HepG2 (cell line): ENCODE results near the gene EPN3. TPM values are rescaled to one million over a fixed set of nuclear protein-coding genes. Genes with fewer than 3 reads are reported as not detected.

Experiments
- ATF1 ChIP-seq: IDR thresholded peaks from 2 replicates; pipeline ENCODE4 v1.6.1; 2016; ENCODE audit warnings: mild to moderate bottlenecking, control low read depth
- HNRNPL ChIP-seq: fragments of 200-400 bp; formaldehyde crosslinking; IDR thresholded peaks from 2 replicates; pipeline ENCODE4 v1.6.1; 2017; ENCODE audit warnings: mild to moderate bottlenecking, low read depth, low read length
- IRF1 ChIP-seq: sonication (generic); formaldehyde crosslinking; IDR thresholded peaks from 2 replicates; pipeline ENCODE4 v1.4.0; 2020; ENCODE audit warnings: low read depth, mild to moderate bottlenecking, missing genetic modification reagents
- KIAA2018 ChIP-seq: sonication (generic); formaldehyde crosslinking; IDR thresholded peaks from 2 replicates; pipeline ENCODE4 v1.5.0; 2020; ENCODE audit warnings: mild to moderate bottlenecking, missing genetic modification reagents, borderline replicate concordance
- PITX1 ChIP-seq: sonication (generic); formaldehyde crosslinking; IDR thresholded peaks from 2 replicates; pipeline ENCODE4 v1.5.1; 2020; ENCODE audit warnings: mild to moderate bottlenecking, missing genetic modification reagents
- RCOR2 ChIP-seq: IDR thresholded peaks from 2 replicates; pipeline ENCODE4 v1.6.1; 2016; ENCODE audit warnings: missing biosample characterization, missing genetic modification reagents
- SALL2 ChIP-seq: sonication (generic); formaldehyde crosslinking; IDR thresholded peaks from 2 replicates; pipeline ENCODE4 v1.8.1; 2023; ENCODE audit warnings: mild to moderate bottlenecking, missing genetic modification reagents, inconsistent platforms
- SPEN ChIP-seq: sonication (generic); formaldehyde crosslinking; IDR thresholded peaks from 2 replicates; pipeline ENCODE4 v1.5.1; 2020; ENCODE audit warnings: low read depth, mild to moderate bottlenecking, missing genetic modification reagents
- ZBTB7B ChIP-seq: sonication (generic); formaldehyde crosslinking; IDR thresholded peaks from 2 replicates; pipeline ENCODE4 v1.4.0; 2020; ENCODE audit warnings: missing genetic modification reagents
- ZNF275 ChIP-seq: sonication (generic); formaldehyde crosslinking; IDR thresholded peaks from 2 replicates; pipeline ENCODE4 v1.8.0; 2022; ENCODE audit warnings: missing genetic modification reagents, mild to moderate bottlenecking, inconsistent platforms, borderline replicate concordance
- ZNF546 ChIP-seq: sonication (generic); formaldehyde crosslinking; conservative IDR thresholded peaks from 2 replicates; pipeline ENCODE4 v1.8.1; 2023; ENCODE audit warnings: mild to moderate bottlenecking, missing genetic modification reagents
- ZNF564 ChIP-seq: sonication (generic); formaldehyde crosslinking; IDR thresholded peaks from 2 replicates; pipeline ENCODE4 v1.8.1; 2023; ENCODE audit warnings: mild to moderate bottlenecking, missing genetic modification reagents
- ZNF777 ChIP-seq: sonication (generic); formaldehyde crosslinking; IDR thresholded peaks from 2 replicates; pipeline ENCODE4 v1.4.0; 2020; ENCODE audit warnings: missing genetic modification reagents
- ZNF784 ChIP-seq: sonication (generic); formaldehyde crosslinking; IDR thresholded peaks from 2 replicates; pipeline ENCODE4 v1.5.1; 2020; ENCODE audit warnings: missing genetic modification reagents, mild to moderate bottlenecking, borderline replicate concordance
- polyA plus RNA-seq, 8 experiments: library from polyadenylated mRNA; depleted of rRNA in 3 of 8; stranded (reverse) in 7 of 8; unstranded in 1 of 8; fragments of >200 nt; fragmentation: Illumina TruSeq in 4 of 8; extraction: Trizol in 4 of 8; gene quantifications; 2 replicates each; pipeline versions ENCODE4 v1.2.1 to v1.2.3, GENCODE V29; 2011 to 2016; ENCODE audit warnings: low read depth in 4 of 8, missing spikeins in 1 of 8, mixed read lengths in 1 of 8; ENCODE audit not compliant: insufficient read depth in 1 of 8
- total RNA-seq, 5 experiments: library from RNA; depleted of rRNA; stranded (reverse); fragments of >200 nt; fragmentation: Illumina TruSeq; extraction: Trizol; gene quantifications; 2 replicates each; pipeline ENCODE4 v1.2.3, GENCODE V29; 2016; ENCODE audit warnings: low read depth in 1 of 5
- TF ChIP-seq, protein P1 (sequence below): sonication (generic); formaldehyde crosslinking; IDR thresholded peaks from 2 replicates; pipeline ENCODE4 v1.4.0; 2020; ENCODE audit warnings: missing genetic modification reagents, borderline replicate concordance

EPN3 gene
- total and polyA plus RNA-seq, 2 of the 13 experiments (the other 11 are each of a cell fraction or from before 2014, with no cell fraction given), result 0.11 to 0.95 TPM

DNA sequence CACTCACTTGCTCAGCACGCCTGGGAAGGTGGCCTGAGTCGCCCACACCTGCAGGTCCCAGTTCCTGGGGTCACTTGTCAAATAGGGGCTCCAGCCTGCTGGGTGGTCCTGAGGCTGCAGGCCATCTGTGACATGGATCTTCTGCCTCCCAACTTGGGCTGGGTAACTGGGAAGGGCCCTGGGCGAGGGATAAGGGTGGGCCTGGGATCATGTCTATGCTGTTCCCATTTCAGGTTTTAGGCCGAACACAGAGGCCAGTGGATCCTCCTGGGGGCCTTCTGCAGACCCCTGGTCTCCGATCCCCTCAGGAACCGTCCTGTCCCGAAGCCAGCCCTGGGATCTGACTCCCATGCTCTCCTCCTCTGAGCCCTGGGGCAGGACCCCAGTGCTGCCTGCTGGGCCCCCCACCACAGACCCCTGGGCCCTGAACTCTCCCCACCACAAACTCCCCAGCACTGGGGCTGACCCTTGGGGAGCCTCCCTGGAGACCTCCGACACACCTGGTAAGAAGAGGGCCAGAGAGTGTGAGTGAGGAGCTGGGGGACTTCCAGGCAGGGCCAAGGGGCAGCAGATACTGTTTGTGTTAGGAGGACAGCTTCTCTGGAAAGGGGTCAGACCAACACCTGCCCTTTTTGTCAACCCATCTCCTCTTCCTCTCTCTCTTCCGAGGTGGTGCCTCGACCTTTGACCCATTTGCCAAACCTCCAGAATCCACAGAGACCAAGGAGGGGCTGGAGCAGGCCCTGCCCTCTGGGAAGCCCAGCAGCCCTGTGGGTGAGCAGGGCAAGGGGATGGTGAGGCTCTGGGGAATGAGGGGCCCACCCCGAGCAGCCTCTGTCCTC is 8.2 kb downstream of the EPN3 start (continued):
- TF ChIP-seq KIAA2018 (CRISPR knock-in tag), result no peak
- TF ChIP-seq, protein P1, sequence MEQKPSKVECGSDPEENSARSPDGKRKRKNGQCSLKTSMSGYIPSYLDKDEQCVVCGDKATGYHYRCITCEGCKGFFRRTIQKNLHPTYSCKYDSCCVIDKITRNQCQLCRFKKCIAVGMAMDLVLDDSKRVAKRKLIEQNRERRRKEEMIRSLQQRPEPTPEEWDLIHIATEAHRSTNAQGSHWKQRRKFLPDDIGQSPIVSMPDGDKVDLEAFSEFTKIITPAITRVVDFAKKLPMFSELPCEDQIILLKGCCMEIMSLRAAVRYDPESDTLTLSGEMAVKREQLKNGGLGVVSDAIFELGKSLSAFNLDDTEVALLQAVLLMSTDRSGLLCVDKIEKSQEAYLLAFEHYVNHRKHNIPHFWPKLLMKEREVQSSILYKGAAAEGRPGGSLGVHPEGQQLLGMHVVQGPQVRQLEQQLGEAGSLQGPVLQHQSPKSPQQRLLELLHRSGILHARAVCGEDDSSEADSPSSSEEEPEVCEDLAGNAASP, result no peak
- no peak for TF ChIP-seq RCOR2 (CRISPR knock-in tag)
- no peak for TF ChIP-seq ATF1
- TF ChIP-seq IRF1 (CRISPR knock-in tag), result no peak
- TF ChIP-seq HNRNPL, result no peak
- no peak for TF ChIP-seq ZNF784 (CRISPR knock-in tag)
- no peak for TF ChIP-seq ZNF777 (CRISPR knock-in tag)
- no peak for TF ChIP-seq ZNF275
- no peak for TF ChIP-seq PITX1 (CRISPR knock-in tag)
- no peak for TF ChIP-seq SPEN (CRISPR knock-in tag)
- no peak for TF ChIP-seq ZNF546
- no peak for TF ChIP-seq ZNF564 (CRISPR knock-in tag)
- TF ChIP-seq SALL2, result 0 out of 2 replicates have a peak, but pooled peaks have one; percentile 23
- TF ChIP-seq ZBTB7B (CRISPR knock-in tag), result no peak; the same call in 1 of the 2 replicates
